A549 (cell line): ENCODE measurements around the gene KCNK15.

Source experiments
- BHLHE40 ChIP-seq: IDR thresholded peaks from 2 replicates; pipeline ENCODE4 v1.6.1; 2012; ENCODE audit warnings: low read depth, low read length, inconsistent platforms
- CHD4 ChIP-seq: fragments of 200-600 bp; sonication (generic); IDR thresholded peaks from 2 replicates; pipeline ENCODE4 v1.6.1; 2016; ENCODE audit warnings: antibody characterized with exemption, mild to moderate bottlenecking, borderline replicate concordance
- CTCF ChIP-seq: fragments of >200 bp; sonication (Bioruptor Twin); formaldehyde crosslinking; IDR thresholded peaks from 3 replicates; pipeline ENCODE4 v1.5.1; 2016
- ELK1 ChIP-seq: fragments of 150-350 bp; IDR thresholded peaks from 2 replicates; pipeline ENCODE4 v1.6.1; 2014; ENCODE audit warnings: low read depth, mild to moderate bottlenecking, low read length
- JUN ChIP-seq, 2 experiments: fragments of >200 bp; sonication (Bioruptor Twin); formaldehyde crosslinking; IDR thresholded peaks; 2 replicates in 1 of 2; 3 replicates in 1 of 2; pipeline ENCODE4 v1.6.1; 2016 to 2017
- NPAS2 ChIP-seq: fragments of 250-450 bp; sonication (Bioruptor Pico); IDR thresholded peaks from 2 replicates; pipeline ENCODE4 v1.8.0; 2022; ENCODE audit warnings: mild to moderate bottlenecking, moderate library complexity, borderline replicate concordance
- POLR2A ChIP-seq: IDR thresholded peaks from 2 replicates; pipeline ENCODE4 v1.6.1; 2012; ENCODE audit warnings: mild to moderate bottlenecking, low read length
- POLR2AphosphoS2 ChIP-seq: conservative IDR thresholded peaks from 2 replicates; pipeline ENCODE4 v1.6.1; 2012; ENCODE audit warnings: low read length, improper control_type of control experiment, inconsistent platforms
- RCOR1 ChIP-seq: fragments of 150-350 bp; IDR thresholded peaks from 2 replicates; pipeline ENCODE4 v1.6.1; 2014; ENCODE audit warnings: antibody characterized with exemption, low read length, low read depth
- SMC3 ChIP-seq: fragments of >200 bp; sonication (Bioruptor Twin); formaldehyde crosslinking; IDR thresholded peaks from 3 replicates; pipeline ENCODE4 v1.6.1; 2018; ENCODE audit warnings: inconsistent platforms
- USF2 ChIP-seq: fragments of 450-650 bp; IDR thresholded peaks from 2 replicates; pipeline ENCODE4 v1.6.1; 2014; ENCODE audit warnings: antibody characterized with exemption

- no peak for TF ChIP-seq SMC3
- no peak for TF ChIP-seq CTCF
- TF ChIP-seq CHD4, result no peak
- no peak for TF ChIP-seq POLR2AphosphoS2
- no peak for TF ChIP-seq JUN (IDR thresholded peaks at IDR 0.05)
- TF ChIP-seq USF2, result no peak
- TF ChIP-seq NPAS2 (CRISPR knock-in tag), result no peak
- no peak for TF ChIP-seq POLR2A
- TF ChIP-seq ELK1, result no peak
- no peak for TF ChIP-seq BHLHE40
- no peak for TF ChIP-seq RCOR1
Measured at GRCh38 chr20:44799691-44800090, 54.0 kb downstream of the KCNK15 start.
